DMS114 treated with DMSO at 0.1 percent for 48 hours (cell line): ENCODE measurements around the gene OR2J2.
"Not testable (repeated sequence)": the region's sequence is repeated elsewhere in the genome, so short reads cannot be mapped to it uniquely, and the experiment has no call there.

Experiments used
- DNase-seq: peaks from one replicate; lab custom pipeline; 2025; ENCODE audit not compliant: unreplicated experiment; lab: John Stamatoyannopoulos, UW

The OR2J2 gene

GRCh38 chr6:29170607-29171006, at the start of gene OR2J2:
TSS of gene OR2J2 (plus strand) at chr6:29170907. CDS start at chr6:29173636, 2,729 bp downstream.
- DNase-seq: not testable (repeated sequence)

- DNase-seq: no peak
Measured at GRCh38 chr6:29129326-29130012, 41.2 kb upstream of the OR2J2 start.

- no peak for DNase-seq
Measured at GRCh38 chr6:29130644-29131043, 40.1 kb upstream of the OR2J2 start.

- DNase-seq: no peak
Measured at GRCh38 chr6:29131691-29132090, 39.0 kb upstream of the OR2J2 start.

- DNase-seq: no peak
Measured at GRCh38 chr6:29137724-29138123, 33.0 kb upstream of the OR2J2 start.

- DNase-seq: no peak
Measured at GRCh38 chr6:29141606-29142005, 29.1 kb upstream of the OR2J2 start.

- no peak for DNase-seq
Measured at GRCh38 chr6:29142309-29142708, 28.4 kb upstream of the OR2J2 start.

GRCh38 chr6:29146179-29146578, 24.5 kb upstream of the OR2J2 start:
- no peak for DNase-seq

- DNase-seq: no peak
Measured at GRCh38 chr6:29147074-29147473, 23.6 kb upstream of the OR2J2 start.

- not testable (repeated sequence) for DNase-seq
Measured at GRCh38 chr6:29149444-29149843, 21.3 kb upstream of the OR2J2 start.

GRCh38 chr6:29153083-29153482, 17.6 kb upstream of the OR2J2 start:
- DNase-seq: no peak

- not testable (repeated sequence) for DNase-seq
Measured at GRCh38 chr6:29155182-29155581, 15.5 kb upstream of the OR2J2 start.

- not testable (repeated sequence) for DNase-seq
Measured at GRCh38 chr6:29159922-29160321, 10.8 kb upstream of the OR2J2 start.

GRCh38 chr6:29165571-29165970, 5.1 kb upstream of the OR2J2 start:
- not testable (repeated sequence) for DNase-seq

- DNase-seq: no peak
Measured at GRCh38 chr6:29171736-29172135, 1.0 kb downstream of the OR2J2 start.

GRCh38 chr6:29183594-29183993, 12.9 kb downstream of the OR2J2 start:
- DNase-seq: no peak

GRCh38 chr6:29188659-29189058, 18.0 kb downstream of the OR2J2 start:
- not testable (repeated sequence) for DNase-seq

- DNase-seq: no peak
Measured at GRCh38 chr6:29200767-29201662, 30.3 kb downstream of the OR2J2 start.

GRCh38 chr6:29201966-29202365, 31.3 kb downstream of the OR2J2 start:
- DNase-seq: no peak

- DNase-seq: no peak
Measured at GRCh38 chr6:29211488-29211887, 40.8 kb downstream of the OR2J2 start.

GRCh38 chr6:29216528-29216927, 45.8 kb downstream of the OR2J2 start:
- no peak for DNase-seq

- not testable (repeated sequence) for DNase-seq
Measured at GRCh38 chr6:29217242-29217641, 46.5 kb downstream of the OR2J2 start.
